HCT116 (cell line): Measurements from ENCODE around the gene TMEM147. TPM values are rescaled to one million over a fixed set of nuclear protein-coding genes. Genes with fewer than 3 reads are reported as not detected.

Experiments
- ATAC-seq: fragments of 200-7000 bp; cut with Tn5 transposase; 2 replicates; pipeline ENCODE4 v1.9.1; 2020; ENCODE audit warnings: mild to moderate bottlenecking, moderate library complexity
- BruUV-seq: library from RNA; stranded (reverse); fragments of 400-500 nt; replicated peaks from 2 replicates; lab custom pipeline; 2021; lab: Mats Ljungman, UMichigan
- CTCF ChIA-PET: fragments of 300-600 bp; sonication (Branson Sonifier 250); formaldehyde crosslinking; loops from one replicate; lab custom pipeline; 2021; ENCODE audit warnings: antibody characterized with exemption; lab: Charles Lee
- POLR2A ChIA-PET: fragments of 300-600, 350-600 bp; sonication (Branson Sonifier 250); formaldehyde crosslinking; loops from one replicate; lab custom pipeline; 2021; ENCODE audit warnings: antibody characterized with exemption; lab: Charles Lee
- RAD21 ChIA-PET, 2 experiments: fragments of 300-600 bp; sonication (Branson Sonifier 250); formaldehyde crosslinking; loops; one replicate each; lab custom pipeline; 2023; ENCODE audit warnings: low total read pairs in 2 of 2; ENCODE audit not compliant: uncharacterized antibody in 2 of 2, unreplicated experiment in 2 of 2, low non-redundant PET in 1 of 2; lab: Charles Lee
- DNase-seq: peaks from one replicate; pipeline ENCODE4 v3.0.0-alpha.2; 2010; ENCODE audit warnings: low read depth, low spot score
- H2AFZ ChIP-seq: fragments of 200-600 bp; shearing (Covaris generic), sonication (generic); 2 replicates; pipeline ENCODE4 v1.6.1; 2017; ENCODE audit warnings: low read depth, mixed run types, mixed read lengths, antibody characterized with exemption, low read length; ENCODE audit not compliant: poor library complexity, severe bottlenecking
- H3K27ac ChIP-seq: 2 replicates; pipeline ENCODE4 v1.5.1; 2012; ENCODE audit warnings: low read depth, low read length
- H3K27me3 ChIP-seq: fragments of 200-600 bp; sonication (generic); 2 replicates; pipeline ENCODE4 v1.6.1; 2016; ENCODE audit warnings: mixed run types, low read length, mixed read lengths; ENCODE audit not compliant: insufficient read depth
- H3K36me3 ChIP-seq, 2 experiments: fragments of 200-500 bp in 1 of 2; fragments of 200-600 bp in 1 of 2; sonication (Bioruptor generic) in 1 of 2; sonication (generic) in 1 of 2; 2 replicates each; pipeline versions ENCODE4 v1.5.1 to v1.6.1; 2014 to 2016; ENCODE audit warnings: low read length in 2 of 2, inconsistent platforms in 1 of 2, mixed read lengths in 1 of 2, mixed run types in 1 of 2; ENCODE audit not compliant: insufficient read depth in 2 of 2, control insufficient read depth in 1 of 2
- H3K4me1 ChIP-seq, 2 experiments: fragments of 200-600 bp in 1 of 2; sonication (generic) in 1 of 2; 2 replicates each; pipeline versions ENCODE4 v1.5.1 to v1.6.1; 2012 to 2017; ENCODE audit warnings: low read length in 2 of 2, inconsistent platforms in 1 of 2, mild to moderate bottlenecking in 1 of 2, mixed read lengths in 1 of 2, mixed run types in 1 of 2, moderate library complexity in 1 of 2; ENCODE audit not compliant: insufficient read depth in 2 of 2, control insufficient read depth in 1 of 2
- H3K4me2 ChIP-seq: fragments of 200-600 bp; sonication (generic); 2 replicates; pipeline ENCODE4 v1.6.1; 2017; ENCODE audit warnings: mixed run types, low read length, mixed read lengths
- H3K4me3 ChIP-seq, 2 experiments: fragments of 200-600 bp in 1 of 2; sonication (generic) in 1 of 2; replicated peaks in 1 of 2; 2 replicates each; pipeline ENCODE4 v1.5.1; 2011 to 2016; ENCODE audit warnings: low read length in 2 of 2, control low read depth in 1 of 2, low read depth in 1 of 2, mild to moderate bottlenecking in 1 of 2, mixed read lengths in 1 of 2, mixed run types in 1 of 2
- H3K79me2 ChIP-seq: fragments of 200-600 bp; sonication (generic); 2 replicates; pipeline ENCODE4 v1.6.1; 2017; ENCODE audit warnings: mild to moderate bottlenecking, mixed run types, low read length, moderate library complexity, mixed read lengths; ENCODE audit not compliant: insufficient read depth
- H3K9ac ChIP-seq: fragments of 200-600 bp; sonication (generic); 2 replicates; pipeline ENCODE4 v1.6.1; 2016; ENCODE audit warnings: low read length, mixed read lengths
- H3K9me2 ChIP-seq: fragments of 200-600 bp; sonication (generic), shearing (Covaris generic); 2 replicates; pipeline ENCODE4 v1.6.1; 2017; ENCODE audit warnings: mixed run types, mild to moderate bottlenecking, moderate library complexity; ENCODE audit not compliant: insufficient read depth
- H3K9me3 ChIP-seq, 2 experiments: fragments of 200-500 bp in 1 of 2; fragments of 200-600 bp in 1 of 2; sonication (Bioruptor generic) in 1 of 2; sonication (generic) in 1 of 2; 2 replicates each; pipeline ENCODE4 v1.6.1; 2014 to 2017; ENCODE audit warnings: low read length in 2 of 2, mixed read lengths in 2 of 2, inconsistent platforms in 1 of 2, low read depth in 1 of 2, mild to moderate bottlenecking in 1 of 2, mixed run types in 1 of 2, moderate library complexity in 1 of 2; ENCODE audit not compliant: control insufficient read depth in 1 of 2, insufficient read depth in 1 of 2
- H4K20me1 ChIP-seq: fragments of 200-600 bp; sonication (generic), shearing (Covaris generic); 2 replicates; pipeline ENCODE4 v1.6.1; 2017; ENCODE audit warnings: mixed run types, mild to moderate bottlenecking, moderate library complexity; ENCODE audit not compliant: insufficient read depth
- CBX3 ChIP-seq: IDR thresholded peaks from 2 replicates; pipeline ENCODE4 v1.6.1; 2012; ENCODE audit warnings: low read depth
- JUND ChIP-seq: IDR thresholded peaks from 2 replicates; pipeline ENCODE4 v1.6.1; 2012
- REST ChIP-seq: IDR thresholded peaks from 2 replicates; pipeline ENCODE4 v1.6.1; 2012; ENCODE audit warnings: low read depth
- intact Hi-C: fragments of 100-400 bp; cut with micrococcal nuclease; formaldehyde crosslinking; loops from 2 replicates; pipeline ENCODE4 v1.10.0; 2022
- total RNA-seq: library from RNA; stranded (reverse); gene quantifications from one replicate; pipeline ENCODE4 v1.2.1, GENCODE V29; 2021; ENCODE audit not compliant: unreplicated experiment

TMEM147 gene
- total RNA-seq, 1 experiment from 2014 or later: 128 TPM

GRCh38 chr19:35552534-35553384, 7.3 kb downstream of the TMEM147 start:
- Histone ChIP-seq H2AFZ (no peak overlapping the region), H3K4me2 (no peak overlapping the region), H3K4me3 (no peak overlapping the region), H3K9me2 (no peaks in the 10 kb centered on the region), H3K79me2 (peaks cover 8% of the 10 kb centered on the region; the same call in 1 of the 2 replicates), H3K27ac (no peak overlapping the region), H3K9me3 (no peaks in the 10 kb centered on the region), H3K9ac (no peak overlapping the region), H3K27me3 (no peaks in the 10 kb centered on the region), H3K4me1 (peaks cover 0 to 8% of the 10 kb centered on the region in 2 experiments; a peak in 2 of 4 replicates), H4K20me1 (no peaks in the 10 kb centered on the region), H3K36me3 (no peaks in the 10 kb centered on the region; a peak in 1 of 4 replicates)
- BruUV-seq: no TSS peak
- POLR2A ChIA-PET: no interaction called here
- intact Hi-C loops: no loop called here
- no peak for ATAC-seq
- RAD21 ChIA-PET: no interaction called here
- CTCF ChIA-PET: no interaction called here
- TF ChIP-seq REST: no peak
- no peak for TF ChIP-seq CBX3
- TF ChIP-seq JUND: no peak
- DNase-seq: no peak
